ENCODE measurements around the gene TH.

Gene TH

GRCh38 chr11:2208691-2209369, 37.2 kb upstream of the TH start:
- no peak for DNase-seq (ENCODE audit: low read depth in 2 of 2)

GRCh38 chr11:2207773-2208621, 36.4 kb upstream of the TH start:
- DNase-seq (ENCODE audit: low read depth in 2 of 2) = no peak

GRCh38 chr11:2207212-2207611, 35.6 kb upstream of the TH start:
- DNase-seq (ENCODE audit: low read depth in 2 of 2) = no peak

GRCh38 chr11:2205981-2206690, 34.5 kb upstream of the TH start:
- DNase-seq (ENCODE audit: low read depth in 2 of 2) = no peak

- DNase-seq (ENCODE audit: low read depth in 2 of 2) = no peak
These were observed 33.7 kb upstream of the TH start for GRCh38 chr11:2205214-2205720.

- DNase-seq (ENCODE audit: low read depth in 2 of 2) = no peak
These were observed 33.0 kb upstream of the TH start for GRCh38 chr11:2204361-2205213.

- no peak for DNase-seq (ENCODE audit: low read depth in 2 of 2)
These were observed 32.0 kb upstream of the TH start for GRCh38 chr11:2203440-2204259.

- no peak for DNase-seq (ENCODE audit: low read depth in 2 of 2)
These were observed 31.4 kb upstream of the TH start for GRCh38 chr11:2202900-2203439.

- no peak for DNase-seq (ENCODE audit: low read depth in 2 of 2)
These were observed 30.7 kb upstream of the TH start for GRCh38 chr11:2202071-2202899.

- no peak for DNase-seq (ENCODE audit: low read depth in 2 of 2)
These were observed 29.9 kb upstream of the TH start for GRCh38 chr11:2201542-2201941.

GRCh38 chr11:2200957-2201519, 29.4 kb upstream of the TH start:
- DNase-seq (ENCODE audit: low read depth in 2 of 2) = no peak

- no peak for DNase-seq (ENCODE audit: low read depth in 2 of 2)
These were observed 28.9 kb upstream of the TH start for GRCh38 chr11:2200536-2200935.

GRCh38 chr11:2199466-2200341, 28.1 kb upstream of the TH start:
- DNase-seq (ENCODE audit: low read depth in 2 of 2) = no peak

- DNase-seq (ENCODE audit: low read depth in 2 of 2) = no peak
These were observed 27.2 kb upstream of the TH start for GRCh38 chr11:2198621-2199365.

GRCh38 chr11:2197771-2198520, 26.3 kb upstream of the TH start:
- no peak for DNase-seq (ENCODE audit: low read depth in 2 of 2)

GRCh38 chr11:2196970-2197770, 25.6 kb upstream of the TH start:
- DNase-seq (ENCODE audit: low read depth in 2 of 2) = peak; percentile 49 to 69
